Neural progenitor cell (in vitro differentiated cells): ENCODE results near the gene SETD2. TPM values are rescaled to one million over a fixed set of nuclear protein-coding genes. Genes with fewer than 3 reads are reported as not detected.

Experiments used
- DNase-seq: peaks from one replicate; pipeline ENCODE4 v3.0.0-alpha.2; 2016; ENCODE audit warnings: low spot score
- H2AFZ ChIP-seq: fragments of 200-600 bp; sonication (generic); replicated peaks from 2 replicates; pipeline ENCODE4 v1.6.1; 2016; ENCODE audit warnings: antibody characterized with exemption
- H3F3A ChIP-seq: fragments of 200-600 bp; sonication (generic); 2 replicates; pipeline ENCODE4 v1.6.1; 2016; ENCODE audit warnings: antibody characterized with exemption, low read depth
- H3K27ac ChIP-seq: fragments of 200-600 bp; sonication (generic); 2 replicates; pipeline ENCODE4 v1.5.1; 2016; ENCODE audit warnings: mild to moderate bottlenecking
- H3K27me3 ChIP-seq: fragments of 200-600 bp; sonication (generic); 2 replicates; pipeline ENCODE4 v1.6.1; 2016; ENCODE audit warnings: mild to moderate bottlenecking, moderate library complexity
- H3K36me3 ChIP-seq: fragments of 200-600 bp; sonication (generic); 2 replicates; pipeline ENCODE4 v1.5.1; 2016
- H3K4me1 ChIP-seq: fragments of 200-600 bp; sonication (generic); 2 replicates; pipeline ENCODE4 v1.6.1; 2016; ENCODE audit warnings: mixed run types
- H3K4me2 ChIP-seq: fragments of 200-600 bp; sonication (generic); 2 replicates; pipeline ENCODE4 v1.6.1; 2016
- H3K4me3 ChIP-seq: fragments of 200-600 bp; sonication (generic); 2 replicates; pipeline ENCODE4 v1.5.1; 2016
- H3K79me2 ChIP-seq: fragments of 200-600 bp; sonication (generic); 2 replicates; pipeline ENCODE4 v1.6.1; 2016; ENCODE audit warnings: low read depth
- H3K9ac ChIP-seq: fragments of 200-600 bp; sonication (generic); 2 replicates; pipeline ENCODE4 v1.6.1; 2016
- H3K9me3 ChIP-seq: fragments of 200-600 bp; sonication (generic); 2 replicates; pipeline ENCODE4 v1.5.1; 2016; ENCODE audit warnings: low read depth
- H4K20me1 ChIP-seq: fragments of 200-600 bp; sonication (generic); 2 replicates; pipeline ENCODE4 v1.6.1; 2016; ENCODE audit warnings: low read depth
- H3K27ac Mint-ChIP-seq: 3 replicates; pipeline ENCODE4 v1.8.0; 2021; ENCODE audit warnings: mixed read lengths
- H3K27me3 Mint-ChIP-seq: 2 replicates; pipeline ENCODE4 v1.8.0; 2022; ENCODE audit warnings: low read depth, mild to moderate bottlenecking, inconsistent platforms, moderate library complexity, mixed read lengths; ENCODE audit not compliant: insufficient read depth
- H3K36me3 Mint-ChIP-seq: 3 replicates; pipeline ENCODE4 v1.8.0; 2021; ENCODE audit warnings: mixed read lengths
- H3K4me1 Mint-ChIP-seq: 3 replicates; pipeline ENCODE4 v1.8.0; 2021; ENCODE audit warnings: mixed read lengths
- H3K4me3 Mint-ChIP-seq: 3 replicates; pipeline ENCODE4 v1.8.0; 2021; ENCODE audit warnings: mild to moderate bottlenecking, moderate library complexity, mixed read lengths
- H3K9me3 Mint-ChIP-seq: 3 replicates; pipeline ENCODE4 v1.8.0; 2020; ENCODE audit warnings: mixed read lengths
- EZH2 ChIP-seq: fragments of 200-600 bp; sonication (generic); IDR thresholded peaks from 2 replicates; pipeline ENCODE4 v1.6.1; 2017; ENCODE audit warnings: antibody characterized with exemption, mild to moderate bottlenecking, moderate library complexity
- EZH2phosphoT487 ChIP-seq: fragments of 200-600 bp; sonication (generic); IDR thresholded peaks from 2 replicates; pipeline ENCODE4 v1.6.1; 2017; ENCODE audit warnings: antibody characterized with exemption
- total RNA-seq: library from RNA; depleted of rRNA; stranded (reverse); fragments of >200 nt; gene quantifications from 2 replicates; pipeline ENCODE4 v1.2.3, GENCODE V29; 2015; ENCODE audit warnings: low replicate concordance
- TF ChIP-seq, protein P1 (sequence below): fragments of 200-600 bp; sonication (generic); IDR thresholded peaks from 2 replicates; pipeline ENCODE4 v1.5.1; 2017; ENCODE audit warnings: antibody characterized with exemption, mild to moderate bottlenecking

SETD2 gene
- total RNA-seq, 1 donor from 2014 or later: 46.0 TPM

DNA sequence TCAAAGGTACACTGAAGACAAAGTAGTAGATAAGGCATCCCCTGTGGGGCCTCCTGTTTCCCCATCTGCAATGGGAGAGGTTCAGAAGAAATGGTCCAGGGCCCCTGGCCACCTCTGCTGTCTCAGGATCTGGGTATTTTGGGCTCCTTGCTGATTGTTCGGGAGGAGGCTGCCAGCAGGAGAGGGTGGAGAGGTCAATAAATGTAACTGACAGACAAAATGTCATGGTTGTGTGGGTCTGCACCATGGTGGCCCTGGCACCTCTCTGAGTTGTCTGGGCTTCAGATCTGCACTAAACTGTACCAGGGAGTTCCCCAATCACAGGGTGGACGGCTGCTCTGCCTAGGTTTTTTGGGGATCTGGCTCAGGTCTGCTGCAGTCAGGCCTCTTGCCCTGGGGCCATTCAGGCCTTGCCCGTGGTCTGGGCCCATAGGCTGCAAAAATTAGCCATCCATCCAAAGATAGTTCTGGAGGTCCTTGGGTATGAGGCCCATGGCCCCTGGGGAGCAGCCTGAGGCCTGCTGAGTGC, 177.1 kb downstream of the SETD2 start:
- H3K27ac Mint-ChIP-seq: no peak overlapping the region
- Histone ChIP-seq H3K9ac (no peak overlapping the region), H3K4me1 (peaks cover 5% of the 10 kb centered on the region), H2AFZ (no peak overlapping the region), H3K36me3 (no peaks in the 10 kb centered on the region), H3K27me3 (no peaks in the 10 kb centered on the region), H3F3A (no peaks in the 10 kb centered on the region), H3K4me2 (no peak overlapping the region), H4K20me1 (no peaks in the 10 kb centered on the region), H3K79me2 (no peaks in the 10 kb centered on the region), H3K9me3 (no peaks in the 10 kb centered on the region), H3K4me3 (no peak overlapping the region), H3K27ac (no peak overlapping the region)
- DNase-seq: no peak
- H3K27me3 Mint-ChIP-seq: peaks cover 10% of the 10 kb centered on the region
- no peaks in the 10 kb centered on the region for H3K36me3 Mint-ChIP-seq
- no peak for TF ChIP-seq EZH2
- no peak for TF ChIP-seq EZH2phosphoT487
- TF ChIP-seq, protein P1, sequence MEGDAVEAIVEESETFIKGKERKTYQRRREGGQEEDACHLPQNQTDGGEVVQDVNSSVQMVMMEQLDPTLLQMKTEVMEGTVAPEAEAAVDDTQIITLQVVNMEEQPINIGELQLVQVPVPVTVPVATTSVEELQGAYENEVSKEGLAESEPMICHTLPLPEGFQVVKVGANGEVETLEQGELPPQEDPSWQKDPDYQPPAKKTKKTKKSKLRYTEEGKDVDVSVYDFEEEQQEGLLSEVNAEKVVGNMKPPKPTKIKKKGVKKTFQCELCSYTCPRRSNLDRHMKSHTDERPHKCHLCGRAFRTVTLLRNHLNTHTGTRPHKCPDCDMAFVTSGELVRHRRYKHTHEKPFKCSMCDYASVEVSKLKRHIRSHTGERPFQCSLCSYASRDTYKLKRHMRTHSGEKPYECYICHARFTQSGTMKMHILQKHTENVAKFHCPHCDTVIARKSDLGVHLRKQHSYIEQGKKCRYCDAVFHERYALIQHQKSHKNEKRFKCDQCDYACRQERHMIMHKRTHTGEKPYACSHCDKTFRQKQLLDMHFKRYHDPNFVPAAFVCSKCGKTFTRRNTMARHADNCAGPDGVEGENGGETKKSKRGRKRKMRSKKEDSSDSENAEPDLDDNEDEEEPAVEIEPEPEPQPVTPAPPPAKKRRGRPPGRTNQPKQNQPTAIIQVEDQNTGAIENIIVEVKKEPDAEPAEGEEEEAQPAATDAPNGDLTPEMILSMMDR: no peak
- H3K4me1 Mint-ChIP-seq: peaks cover 7% of the 10 kb centered on the region
- no peaks in the 10 kb centered on the region for H3K9me3 Mint-ChIP-seq
- no peak overlapping the region for H3K4me3 Mint-ChIP-seq

DNA sequence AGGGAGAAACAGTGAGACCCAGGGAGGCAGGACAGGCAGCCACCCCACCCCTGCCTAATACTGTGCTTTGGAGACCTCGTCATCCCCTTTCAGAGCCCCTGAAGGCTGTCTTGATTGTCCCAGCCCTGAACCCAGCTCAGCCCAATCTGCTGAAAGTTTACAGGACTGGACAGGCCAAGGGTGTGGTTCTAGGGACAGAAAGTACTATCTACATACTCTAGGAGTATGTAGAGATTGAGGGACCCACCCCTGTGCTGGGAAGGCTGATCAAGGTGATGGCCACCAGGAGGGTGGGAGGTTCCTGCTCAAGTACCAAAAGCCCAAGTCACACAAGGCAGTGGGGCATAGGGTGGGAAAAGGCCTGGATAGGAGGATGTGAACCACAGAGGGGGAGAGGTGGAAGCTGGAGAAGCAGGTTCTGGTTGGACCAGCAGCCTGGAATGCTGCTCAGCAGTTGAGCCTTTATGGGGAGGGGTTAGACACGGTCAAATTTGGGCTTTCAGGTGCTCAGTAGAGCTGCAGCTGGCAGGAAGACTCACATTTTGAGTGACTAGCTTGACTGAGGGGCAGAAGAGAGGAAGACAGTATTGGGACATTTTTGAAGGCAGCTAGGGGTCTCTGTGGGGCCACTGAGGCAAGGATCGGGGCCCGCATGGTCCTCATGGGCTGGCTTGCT, 177.7 kb downstream of the SETD2 start:
- TF ChIP-seq EZH2phosphoT487 (no peak), EZH2 (no peak)
- TF ChIP-seq, protein P1: no peak
- peaks cover 7% of the 10 kb centered on the region for H3K4me1 Mint-ChIP-seq
- no peaks in the 10 kb centered on the region for H3K36me3 ChIP-seq
- no peak overlapping the region for H3K27ac Mint-ChIP-seq
- no peaks in the 10 kb centered on the region for H3K9me3 Mint-ChIP-seq
- H3K79me2 ChIP-seq: no peaks in the 10 kb centered on the region
- no peaks in the 10 kb centered on the region for H3F3A ChIP-seq
- H3K4me1 ChIP-seq: peaks cover 5% of the 10 kb centered on the region
- no peaks in the 10 kb centered on the region for H3K27me3 ChIP-seq
- H3K9ac ChIP-seq: no peak overlapping the region
- H3K36me3 Mint-ChIP-seq: no peaks in the 10 kb centered on the region
- no peak overlapping the region for H3K4me3 ChIP-seq
- no peaks in the 10 kb centered on the region for H4K20me1 ChIP-seq
- H2AFZ ChIP-seq: no peak overlapping the region
- no peak for DNase-seq
- no peaks in the 10 kb centered on the region for H3K9me3 ChIP-seq
- H3K27me3 Mint-ChIP-seq: peaks cover 10% of the 10 kb centered on the region
- H3K27ac ChIP-seq: no peak overlapping the region
- no peak overlapping the region for H3K4me2 ChIP-seq
- H3K4me3 Mint-ChIP-seq: no peak overlapping the region

DNA sequence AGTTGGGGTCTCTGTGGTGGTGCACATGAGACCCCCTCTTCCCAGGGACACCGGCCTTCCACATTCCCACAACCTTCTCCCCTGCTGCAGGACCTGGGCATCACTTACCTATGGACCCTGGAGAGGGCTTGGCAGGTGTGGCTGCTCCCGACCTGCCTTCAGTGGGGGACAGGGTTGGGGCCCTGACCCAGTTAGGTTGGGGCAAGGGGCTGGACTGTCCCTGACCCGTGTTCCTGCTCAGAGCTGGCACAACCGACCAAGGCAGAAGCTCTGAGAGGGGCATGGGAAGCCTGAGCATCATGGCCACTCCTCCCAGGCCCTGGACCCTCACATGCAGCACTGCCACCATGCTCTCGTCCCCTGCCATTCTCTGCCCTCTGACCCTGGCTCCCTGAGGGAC, 178.3 kb downstream of the SETD2 start:
- no peak overlapping the region for H3K4me2 ChIP-seq
- Mint-ChIP-seq H3K9me3 (no peaks in the 10 kb centered on the region), H3K4me3 (no peak overlapping the region), H3K36me3 (no peaks in the 10 kb centered on the region), H3K27me3 (peaks cover 10% of the 10 kb centered on the region), H3K4me1 (peaks cover 7% of the 10 kb centered on the region), H3K27ac (no peak overlapping the region)
- no peak overlapping the region for H3K27ac ChIP-seq
- no peaks in the 10 kb centered on the region for H3K27me3 ChIP-seq
- no peaks in the 10 kb centered on the region for H4K20me1 ChIP-seq
- no peak overlapping the region for H2AFZ ChIP-seq
- no peaks in the 10 kb centered on the region for H3F3A ChIP-seq
- H3K36me3 ChIP-seq: no peaks in the 10 kb centered on the region
- H3K79me2 ChIP-seq: no peaks in the 10 kb centered on the region
- peaks cover 5% of the 10 kb centered on the region for H3K4me1 ChIP-seq
- H3K9me3 ChIP-seq: no peaks in the 10 kb centered on the region
- TF ChIP-seq EZH2 (no peak), EZH2phosphoT487 (no peak)
- TF ChIP-seq, protein P1: no peak
- no peak for DNase-seq
- H3K4me3 ChIP-seq: no peak overlapping the region
- no peak overlapping the region for H3K9ac ChIP-seq
